ENCODE measurements around the gene NALCN. TPM values are rescaled to one million over a fixed set of nuclear protein-coding genes. Genes with fewer than 3 reads are reported as not detected.

The NALCN gene
- total and polyA plus RNA-seq, 2 of the 8 experiments (the other 6 are each of a cell fraction or from before 2014, with no cell fraction given) = 0.26 to 0.54 TPM

- TF ChIP-seq CBX5 (IDR thresholded peaks at IDR 0.05; ENCODE audit: low read depth, low read length) = no peak
- no peak for TF ChIP-seq PHF8 (conservative IDR thresholded peaks at IDR 0.05; ENCODE audit: low read depth, low read length)
- TF ChIP-seq USF2 (IDR thresholded peaks at IDR 0.05; ENCODE audit: low read length) = no peak
- no peak for TF ChIP-seq POLR2AphosphoS5 (IDR thresholded peaks at IDR 0.05; ENCODE audit: low read depth, low read length)
- no peak for TF ChIP-seq TEAD4 (IDR thresholded peaks at IDR 0.05; ENCODE audit: low read depth, low read length)
- TF ChIP-seq TCF12 (IDR thresholded peaks at IDR 0.05; ENCODE audit: low read depth, low read length) = no peak
- TF ChIP-seq RAD21 (IDR thresholded peaks at IDR 0.05 in 1 of 2, conservative IDR thresholded peaks at IDR 0.05 in 1 of 2; ENCODE audit: low read depth in 2 of 2, low read length in 2 of 2) = no peak
- TF ChIP-seq POLR2A (IDR thresholded peaks at IDR 0.05; ENCODE audit: control extremely low read depth in 1 of 2, low read depth in 2 of 2, low read length in 2 of 2) = no peak
Measured at GRCh38 chr13:101204270-101205020, 211.9 kb downstream of the NALCN start (continued).

Measured in H1 (cell line).